ENCODE measurements around the gene KCNK7. TPM values are rescaled to one million over a fixed set of nuclear protein-coding genes. Genes with fewer than 3 reads are reported as not detected.

Gene KCNK7
- total RNA-seq, 1 experiment from 2014 or later: 1.8 TPM

DNA sequence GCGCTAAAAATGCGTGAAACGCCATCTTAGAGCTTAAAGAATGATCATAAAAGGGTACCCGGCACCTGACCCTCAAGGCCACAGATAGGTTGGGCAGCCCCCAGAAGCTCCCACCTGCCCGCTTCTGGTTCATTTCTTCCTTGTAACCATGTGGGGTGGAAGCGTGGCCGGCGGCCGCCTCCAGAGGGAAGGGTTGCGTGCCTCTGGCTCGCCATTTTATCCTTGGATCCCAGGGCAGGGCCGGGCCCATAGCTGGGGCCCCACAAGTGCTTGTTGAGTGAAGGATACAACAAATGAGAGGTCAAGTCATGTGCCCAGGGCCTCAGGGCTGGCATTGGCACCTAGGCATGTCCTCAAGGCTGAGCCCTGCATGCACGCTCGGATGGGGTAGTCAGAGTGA is 25.9 kb upstream of the KCNK7 start:
- no peak overlapping the region for H4K8ac ChIP-seq (replicated peaks; ENCODE audit: insufficient read length, low read depth, low read length)
- no peaks in the 10 kb centered on the region for H3K9me3 Mint-ChIP-seq
- H4K91ac ChIP-seq (ENCODE audit: insufficient read length, low read depth, low read length): no peak overlapping the region
- DNase-seq: no peak
- no peak overlapping the region for H2BK15ac ChIP-seq (ENCODE audit: low read depth, low read length)
- no peaks in the 10 kb centered on the region for H3K27me3 ChIP-seq (ENCODE audit: insufficient read depth, low read length)
- H3K4ac ChIP-seq (ENCODE audit: low read depth, low read length): no peak overlapping the region
- H4K20me1 ChIP-seq (ENCODE audit: control insufficient read depth, insufficient read depth, insufficient read length): no peaks in the 10 kb centered on the region
- H3K36me3 Mint-ChIP-seq (ENCODE audit: insufficient read depth in 1 of 3, low read depth in 3 of 3): peaks cover 22 to 71% (median 70%) of the 10 kb centered on the region in 3 experiments; a peak in 6 of 7 replicates
- no peak overlapping the region for H3K4me2 ChIP-seq (ENCODE audit: insufficient read depth, insufficient read length, low read length)
- TF ChIP-seq, protein P1, sequence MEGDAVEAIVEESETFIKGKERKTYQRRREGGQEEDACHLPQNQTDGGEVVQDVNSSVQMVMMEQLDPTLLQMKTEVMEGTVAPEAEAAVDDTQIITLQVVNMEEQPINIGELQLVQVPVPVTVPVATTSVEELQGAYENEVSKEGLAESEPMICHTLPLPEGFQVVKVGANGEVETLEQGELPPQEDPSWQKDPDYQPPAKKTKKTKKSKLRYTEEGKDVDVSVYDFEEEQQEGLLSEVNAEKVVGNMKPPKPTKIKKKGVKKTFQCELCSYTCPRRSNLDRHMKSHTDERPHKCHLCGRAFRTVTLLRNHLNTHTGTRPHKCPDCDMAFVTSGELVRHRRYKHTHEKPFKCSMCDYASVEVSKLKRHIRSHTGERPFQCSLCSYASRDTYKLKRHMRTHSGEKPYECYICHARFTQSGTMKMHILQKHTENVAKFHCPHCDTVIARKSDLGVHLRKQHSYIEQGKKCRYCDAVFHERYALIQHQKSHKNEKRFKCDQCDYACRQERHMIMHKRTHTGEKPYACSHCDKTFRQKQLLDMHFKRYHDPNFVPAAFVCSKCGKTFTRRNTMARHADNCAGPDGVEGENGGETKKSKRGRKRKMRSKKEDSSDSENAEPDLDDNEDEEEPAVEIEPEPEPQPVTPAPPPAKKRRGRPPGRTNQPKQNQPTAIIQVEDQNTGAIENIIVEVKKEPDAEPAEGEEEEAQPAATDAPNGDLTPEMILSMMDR (conservative IDR thresholded peaks at IDR 0.05): no peak
- no peak overlapping the region for H2AK5ac ChIP-seq (ENCODE audit: insufficient read length, low read length)
- no peaks in the 10 kb centered on the region for H3K9me3 ChIP-seq (ENCODE audit: control insufficient read depth, low read depth, low read length)
- H3K27ac Mint-ChIP-seq: peak overlapping the region in 1 of 3 experiments; percentile 39; a peak in 1 of 7 replicates
- H2BK120ac ChIP-seq (ENCODE audit: low read depth, low read length, poor library complexity, severe bottlenecking): no peak overlapping the region
- H3K4me1 Mint-ChIP-seq: peaks cover 5% of the 10 kb centered on the region in 2 experiments
- H3K18ac ChIP-seq (ENCODE audit: insufficient read length, low read depth, low read length): no peak overlapping the region
- no peak overlapping the region for H4K5ac ChIP-seq (ENCODE audit: insufficient read length, low read depth, low read length)
- H3K14ac ChIP-seq (ENCODE audit: insufficient read depth, low read length): no peak overlapping the region
- no peak overlapping the region for H3K9ac ChIP-seq (ENCODE audit: extremely low read depth, insufficient read length, low read length)
- H3K4me1 ChIP-seq (ENCODE audit: insufficient read depth, low read length): no peaks in the 10 kb centered on the region; the same call in none of the 2 replicates
- peaks cover 4% of the 10 kb centered on the region; the same call in 1 of the 2 replicates for H3K79me2 ChIP-seq (ENCODE audit: insufficient read depth, low read length)
- H2BK5ac ChIP-seq (ENCODE audit: insufficient read length, low read length): no peak overlapping the region
- no peaks in the 10 kb centered on the region for H3K79me1 ChIP-seq (ENCODE audit: insufficient read depth, low read depth, low read length, poor library complexity, severe bottlenecking)
- no peak overlapping the region for H2BK20ac ChIP-seq (ENCODE audit: low read depth, low read length, poor library complexity, severe bottlenecking)
- peaks cover 2% of the 10 kb centered on the region for H3K23me2 ChIP-seq (ENCODE audit: insufficient read length, low read depth, low read length, poor library complexity, severe bottlenecking)
- no peak overlapping the region for H3K4me3 Mint-ChIP-seq
- H2AFZ ChIP-seq (ENCODE audit: low read length): no peak overlapping the region
- H3T11ph ChIP-seq (ENCODE audit: low read length): no peak overlapping the region
- H2BK12ac ChIP-seq (ENCODE audit: insufficient read length, low read depth, low read length): no peak overlapping the region
- no peak overlapping the region for H3K27ac ChIP-seq (ENCODE audit: insufficient read length, low read depth, low read length)
- WGBS (ENCODE audit: extremely low coverage, insufficient read length, low lambda C conversion rate): no CpG with 5 or more reads among the region's 14 CpGs
- H3K27me3 Mint-ChIP-seq (ENCODE audit: low read depth): no peaks in the 10 kb centered on the region
- no peak overlapping the region for H3K56ac ChIP-seq (ENCODE audit: insufficient read length, low read depth, low read length)
- H3K23ac ChIP-seq (ENCODE audit: insufficient read length, low read depth, low read length): no peak overlapping the region
